Neutrophil (primary cell): Measurements from ENCODE around the gene RBM10.

Experiments
- H3K27ac ChIP-seq: fragments of 200-600 bp; sonication (generic); 2 replicates; pipeline ENCODE4 v1.5.1; 2016; ENCODE audit warnings: mild to moderate bottlenecking, moderate library complexity
- H3K27me3 ChIP-seq: fragments of 200-600 bp; sonication (generic); 2 replicates; pipeline ENCODE4 v1.6.0; 2016; ENCODE audit warnings: mild to moderate bottlenecking
- H3K36me3 ChIP-seq: fragments of 200-600 bp; sonication (generic); 2 replicates; pipeline ENCODE4 v1.5.1; 2017
- H3K4me1 ChIP-seq, 2 experiments: fragments of 200-600 bp in 1 of 2; sonication (generic) in 1 of 2; 1 replicate in 1 of 2; 2 replicates in 1 of 2; pipeline versions ENCODE4 v1.5.1 to v1.6.1; 2013 to 2016; ENCODE audit warnings: low read depth in 1 of 2, low read length in 1 of 2, mild to moderate bottlenecking in 1 of 2, moderate library complexity in 1 of 2; ENCODE audit not compliant: control insufficient read depth in 1 of 2, insufficient read depth in 1 of 2
- H3K4me3 ChIP-seq, 2 experiments: fragments of 200-600 bp in 1 of 2; sonication (generic) in 1 of 2; 1 replicate in 1 of 2; 2 replicates in 1 of 2; pipeline ENCODE4 v1.5.1; 2013 to 2016; ENCODE audit warnings: low read depth in 1 of 2, low read length in 1 of 2, mild to moderate bottlenecking in 1 of 2, moderate library complexity in 1 of 2
- H3K9me3 ChIP-seq: fragments of 200-600 bp; sonication (generic); 2 replicates; pipeline ENCODE4 v1.5.1; 2016
- TF ChIP-seq, protein P1 (sequence below): fragments of 200-600 bp; sonication (generic); IDR thresholded peaks from 2 replicates; pipeline ENCODE4 v1.5.1; 2016; ENCODE audit warnings: antibody characterized with exemption

Gene RBM10

GRCh38 chrX:47160781-47161180, 15.8 kb downstream of the RBM10 start:
- no peak overlapping the region for H3K27ac ChIP-seq
- H3K36me3 ChIP-seq, result peaks cover 11% of the 10 kb centered on the region
- no peaks in the 10 kb centered on the region for H3K27me3 ChIP-seq
- TF ChIP-seq, protein P1, sequence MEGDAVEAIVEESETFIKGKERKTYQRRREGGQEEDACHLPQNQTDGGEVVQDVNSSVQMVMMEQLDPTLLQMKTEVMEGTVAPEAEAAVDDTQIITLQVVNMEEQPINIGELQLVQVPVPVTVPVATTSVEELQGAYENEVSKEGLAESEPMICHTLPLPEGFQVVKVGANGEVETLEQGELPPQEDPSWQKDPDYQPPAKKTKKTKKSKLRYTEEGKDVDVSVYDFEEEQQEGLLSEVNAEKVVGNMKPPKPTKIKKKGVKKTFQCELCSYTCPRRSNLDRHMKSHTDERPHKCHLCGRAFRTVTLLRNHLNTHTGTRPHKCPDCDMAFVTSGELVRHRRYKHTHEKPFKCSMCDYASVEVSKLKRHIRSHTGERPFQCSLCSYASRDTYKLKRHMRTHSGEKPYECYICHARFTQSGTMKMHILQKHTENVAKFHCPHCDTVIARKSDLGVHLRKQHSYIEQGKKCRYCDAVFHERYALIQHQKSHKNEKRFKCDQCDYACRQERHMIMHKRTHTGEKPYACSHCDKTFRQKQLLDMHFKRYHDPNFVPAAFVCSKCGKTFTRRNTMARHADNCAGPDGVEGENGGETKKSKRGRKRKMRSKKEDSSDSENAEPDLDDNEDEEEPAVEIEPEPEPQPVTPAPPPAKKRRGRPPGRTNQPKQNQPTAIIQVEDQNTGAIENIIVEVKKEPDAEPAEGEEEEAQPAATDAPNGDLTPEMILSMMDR, result no peak
- no peaks in the 10 kb centered on the region for H3K4me1 ChIP-seq
- H3K9me3 ChIP-seq, result no peaks in the 10 kb centered on the region
- no peak overlapping the region for H3K4me3 ChIP-seq

GRCh38 chrX:47162927-47163583, 18.0 kb downstream of the RBM10 start:
- Histone ChIP-seq H3K27me3 (no peaks in the 10 kb centered on the region), H3K4me1 (no peaks in the 10 kb centered on the region), H3K36me3 (no peaks in the 10 kb centered on the region), H3K27ac (no peak overlapping the region), H3K9me3 (no peaks in the 10 kb centered on the region), H3K4me3 (no peak overlapping the region)
- TF ChIP-seq, protein P1, result no peak

DNA sequence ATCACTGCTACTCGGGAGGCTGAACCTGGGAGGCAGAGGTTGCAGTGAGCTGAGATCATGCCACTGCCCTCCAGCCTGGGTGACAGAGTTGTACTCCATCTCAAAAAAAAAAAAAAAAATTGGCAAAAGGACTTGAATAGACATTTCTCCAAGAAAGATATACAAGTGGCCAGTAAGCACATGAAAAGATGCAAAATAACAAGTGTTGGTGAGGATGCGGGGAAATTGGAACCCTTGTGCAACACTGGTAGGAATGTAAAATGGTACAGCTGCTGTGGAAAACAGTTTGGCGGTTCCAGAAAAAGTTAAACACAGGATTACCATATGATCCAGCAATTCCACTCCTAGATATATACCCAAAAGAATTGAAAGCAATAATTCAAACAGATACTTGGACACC, 19.4 kb downstream of the RBM10 start:
- Histone ChIP-seq H3K4me1 (no peaks in the 10 kb centered on the region), H3K9me3 (no peaks in the 10 kb centered on the region), H3K27ac (no peak overlapping the region), H3K27me3 (no peaks in the 10 kb centered on the region), H3K4me3 (no peak overlapping the region), H3K36me3 (peaks cover 4% of the 10 kb centered on the region)
- TF ChIP-seq, protein P1, result no peak

DNA sequence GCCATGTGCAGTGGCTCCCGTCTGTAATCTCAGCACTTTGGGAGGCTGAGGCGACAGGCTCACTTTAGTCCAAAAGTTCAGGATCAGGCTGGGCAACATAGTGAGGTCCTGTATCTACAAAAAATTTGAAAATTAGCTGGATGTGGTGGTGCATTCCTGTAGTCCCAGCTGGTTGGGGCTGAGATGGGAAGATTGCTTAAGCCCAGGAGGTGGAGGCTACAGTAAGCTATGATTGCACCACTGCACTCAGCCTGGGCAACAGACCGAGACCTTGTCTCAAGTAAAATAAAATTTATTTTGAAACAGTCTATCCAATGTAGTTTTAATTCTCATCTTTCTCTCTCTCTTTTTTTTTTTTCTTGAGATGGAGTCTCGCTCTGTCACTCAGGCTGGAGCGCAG, 21.1 kb downstream of the RBM10 start:
- Histone ChIP-seq H3K4me1 (no peaks in the 10 kb centered on the region), H3K27ac (no peak overlapping the region), H3K9me3 (no peaks in the 10 kb centered on the region), H3K27me3 (no peaks in the 10 kb centered on the region), H3K4me3 (no peak overlapping the region), H3K36me3 (peaks cover 21% of the 10 kb centered on the region)
- TF ChIP-seq, protein P1, result no peak

- H3K4me3 ChIP-seq, result no peak overlapping the region
- H3K9me3 ChIP-seq, result no peaks in the 10 kb centered on the region
- H3K27ac ChIP-seq, result no peak overlapping the region
- TF ChIP-seq, protein P1, result no peak
- H3K27me3 ChIP-seq, result no peaks in the 10 kb centered on the region
- peaks cover 45% of the 10 kb centered on the region for H3K36me3 ChIP-seq
- H3K4me1 ChIP-seq, result no peaks in the 10 kb centered on the region
These were observed 23.6 kb downstream of the RBM10 start for GRCh38 chrX:47168495-47169073.
